BE2C (cell line): ENCODE measurements around the gene NYNRIN.

ENCODE experiments used
- DNase-seq: peaks from one replicate; pipeline ENCODE4 v3.0.0-alpha.2; 2020
- H3K27me3 ChIP-seq: fragments of 250-450 bp; sonication (Bioruptor Pico); 2 replicates; pipeline ENCODE4 v1.5.1; 2020; ENCODE audit warnings: mild to moderate bottlenecking
- H3K36me3 ChIP-seq: fragments of 250-450 bp; sonication (Bioruptor Pico); 2 replicates; pipeline ENCODE4 v1.5.1; 2020; ENCODE audit warnings: mild to moderate bottlenecking
- H3K4me1 ChIP-seq: fragments of 250-450 bp; sonication (Bioruptor Pico); 2 replicates; pipeline ENCODE4 v1.5.1; 2020
- H3K4me3 ChIP-seq: 2 replicates; pipeline ENCODE4 v1.5.1; 2011; ENCODE audit warnings: low read depth, low read length
- H3K9me3 ChIP-seq: fragments of 250-450 bp; sonication (Bioruptor Pico); 2 replicates; pipeline ENCODE4 v1.5.1; 2020
- TF ChIP-seq, protein P1 (sequence below): IDR thresholded peaks from 2 replicates; pipeline ENCODE4 v1.5.1; 2012; ENCODE audit warnings: mild to moderate bottlenecking, low read depth, low read length

Gene NYNRIN

DNA sequence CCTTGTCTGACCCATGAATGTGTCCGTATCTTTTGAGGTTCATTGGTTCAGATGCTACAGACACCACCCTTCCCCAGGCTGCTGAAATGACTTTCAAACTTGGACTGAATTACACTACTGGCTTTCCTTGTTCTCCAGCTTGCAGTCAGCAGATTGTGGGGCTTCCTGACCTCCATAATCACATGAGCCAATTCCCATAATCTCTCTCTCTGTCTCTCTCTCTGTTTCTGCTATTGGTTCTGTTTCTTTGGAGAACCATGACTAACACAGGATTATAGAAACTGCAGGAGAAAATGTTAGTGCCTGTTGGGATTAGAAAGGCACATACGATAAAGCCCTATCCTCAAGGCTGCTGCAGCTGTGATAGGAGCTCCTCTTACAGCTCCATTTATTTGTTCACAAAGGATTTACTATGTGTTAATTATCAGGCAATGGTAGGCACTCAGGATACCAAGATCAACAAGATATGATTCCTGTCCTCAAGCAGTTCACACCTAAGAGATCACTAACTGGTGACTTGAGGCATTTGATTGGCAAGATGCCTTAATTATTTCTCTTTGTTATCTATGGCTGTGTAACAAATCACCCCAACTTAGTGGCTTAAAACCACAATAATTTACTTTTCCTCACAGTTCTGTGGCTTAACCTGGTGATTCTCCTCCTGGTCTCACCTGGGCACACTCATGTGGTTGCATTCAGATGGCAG lies 10.2 kb upstream of the NYNRIN start:
- Histone ChIP-seq H3K36me3 (no peaks in the 10 kb centered on the region), H3K4me3 (no peak overlapping the region), H3K9me3 (no peaks in the 10 kb centered on the region), H3K4me1 (no peaks in the 10 kb centered on the region), H3K27me3 (no peaks in the 10 kb centered on the region; the same call in 1 of the 2 replicates)
- TF ChIP-seq, protein P1, sequence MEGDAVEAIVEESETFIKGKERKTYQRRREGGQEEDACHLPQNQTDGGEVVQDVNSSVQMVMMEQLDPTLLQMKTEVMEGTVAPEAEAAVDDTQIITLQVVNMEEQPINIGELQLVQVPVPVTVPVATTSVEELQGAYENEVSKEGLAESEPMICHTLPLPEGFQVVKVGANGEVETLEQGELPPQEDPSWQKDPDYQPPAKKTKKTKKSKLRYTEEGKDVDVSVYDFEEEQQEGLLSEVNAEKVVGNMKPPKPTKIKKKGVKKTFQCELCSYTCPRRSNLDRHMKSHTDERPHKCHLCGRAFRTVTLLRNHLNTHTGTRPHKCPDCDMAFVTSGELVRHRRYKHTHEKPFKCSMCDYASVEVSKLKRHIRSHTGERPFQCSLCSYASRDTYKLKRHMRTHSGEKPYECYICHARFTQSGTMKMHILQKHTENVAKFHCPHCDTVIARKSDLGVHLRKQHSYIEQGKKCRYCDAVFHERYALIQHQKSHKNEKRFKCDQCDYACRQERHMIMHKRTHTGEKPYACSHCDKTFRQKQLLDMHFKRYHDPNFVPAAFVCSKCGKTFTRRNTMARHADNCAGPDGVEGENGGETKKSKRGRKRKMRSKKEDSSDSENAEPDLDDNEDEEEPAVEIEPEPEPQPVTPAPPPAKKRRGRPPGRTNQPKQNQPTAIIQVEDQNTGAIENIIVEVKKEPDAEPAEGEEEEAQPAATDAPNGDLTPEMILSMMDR, result no peak
- no peak for DNase-seq

DNA sequence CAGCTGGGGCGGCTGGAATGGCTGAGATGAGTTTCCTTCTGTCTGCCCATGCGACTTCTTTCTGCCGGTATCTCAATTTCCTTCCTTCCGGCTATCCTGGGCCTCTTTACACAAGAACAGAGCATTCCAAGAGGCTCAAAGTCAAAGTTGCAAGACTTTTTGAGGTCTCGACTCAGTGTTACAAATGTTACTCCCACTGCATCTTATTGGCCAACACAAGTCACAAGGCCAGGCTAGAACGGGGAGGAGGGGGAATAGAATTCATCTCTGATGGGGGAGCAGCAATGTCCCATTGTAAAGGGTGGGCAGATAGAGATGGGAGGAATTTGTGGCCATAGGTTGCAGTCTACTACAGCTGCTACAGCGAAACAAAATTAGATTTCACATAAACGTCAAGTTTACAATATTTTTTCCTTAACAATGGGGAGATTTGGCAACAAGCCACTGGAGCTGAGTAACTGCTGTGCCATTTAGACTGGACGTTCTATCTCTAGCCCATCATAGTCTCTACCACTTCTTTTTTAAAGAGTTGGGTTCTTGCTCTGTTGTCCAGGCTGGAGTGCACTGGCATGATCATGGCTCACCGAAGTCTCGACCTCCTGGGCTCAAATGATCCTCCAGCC lies 9.5 kb upstream of the NYNRIN start:
- Histone ChIP-seq H3K36me3 (no peaks in the 10 kb centered on the region), H3K27me3 (no peaks in the 10 kb centered on the region; the same call in 1 of the 2 replicates), H3K9me3 (no peaks in the 10 kb centered on the region), H3K4me1 (no peaks in the 10 kb centered on the region), H3K4me3 (no peak overlapping the region)
- TF ChIP-seq, protein P1, result no peak
- DNase-seq, result no peak

DNA sequence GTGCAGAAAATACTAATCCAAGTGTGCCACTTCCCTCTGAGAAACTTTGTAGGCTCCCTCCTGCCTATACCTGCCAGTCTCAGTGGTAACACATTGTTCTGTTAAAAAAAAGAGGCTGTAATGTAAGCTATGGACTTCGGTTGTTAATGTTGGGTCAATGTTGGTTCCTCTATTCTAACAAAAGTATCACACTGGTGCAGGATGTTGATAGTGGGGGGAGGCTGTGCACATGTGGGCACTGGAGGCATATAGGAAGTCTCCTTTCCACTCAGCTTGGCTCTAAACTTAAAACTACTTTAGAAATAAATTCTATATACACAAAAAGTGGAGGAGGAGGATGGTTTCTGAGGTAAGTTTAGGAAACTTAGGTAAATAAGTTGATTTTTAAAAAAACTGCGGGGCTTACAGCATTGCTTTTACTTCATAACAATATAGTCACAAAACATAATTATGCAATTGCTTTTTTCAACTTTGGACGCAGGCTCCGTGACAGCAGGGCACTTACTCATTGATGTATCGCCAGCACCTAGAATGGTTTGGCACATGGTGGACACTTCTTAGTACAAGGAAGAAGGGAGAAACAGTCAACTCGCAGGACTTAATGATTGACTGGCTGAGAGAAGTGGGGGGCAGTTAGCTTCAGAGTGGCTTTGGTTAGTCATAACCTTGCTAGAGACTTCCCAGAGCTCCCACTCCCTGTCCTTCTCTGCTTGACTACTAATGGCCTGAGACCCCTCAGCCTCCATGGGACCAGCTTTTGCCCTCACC lies 7.9 kb upstream of the NYNRIN start:
- no peak for DNase-seq
- no peaks in the 10 kb centered on the region for H3K36me3 ChIP-seq
- H3K27me3 ChIP-seq, result no peaks in the 10 kb centered on the region; the same call in 1 of the 2 replicates
- H3K4me3 ChIP-seq, result no peak overlapping the region
- no peaks in the 10 kb centered on the region for H3K4me1 ChIP-seq
- TF ChIP-seq, protein P1, result no peak
- no peaks in the 10 kb centered on the region for H3K9me3 ChIP-seq

DNA sequence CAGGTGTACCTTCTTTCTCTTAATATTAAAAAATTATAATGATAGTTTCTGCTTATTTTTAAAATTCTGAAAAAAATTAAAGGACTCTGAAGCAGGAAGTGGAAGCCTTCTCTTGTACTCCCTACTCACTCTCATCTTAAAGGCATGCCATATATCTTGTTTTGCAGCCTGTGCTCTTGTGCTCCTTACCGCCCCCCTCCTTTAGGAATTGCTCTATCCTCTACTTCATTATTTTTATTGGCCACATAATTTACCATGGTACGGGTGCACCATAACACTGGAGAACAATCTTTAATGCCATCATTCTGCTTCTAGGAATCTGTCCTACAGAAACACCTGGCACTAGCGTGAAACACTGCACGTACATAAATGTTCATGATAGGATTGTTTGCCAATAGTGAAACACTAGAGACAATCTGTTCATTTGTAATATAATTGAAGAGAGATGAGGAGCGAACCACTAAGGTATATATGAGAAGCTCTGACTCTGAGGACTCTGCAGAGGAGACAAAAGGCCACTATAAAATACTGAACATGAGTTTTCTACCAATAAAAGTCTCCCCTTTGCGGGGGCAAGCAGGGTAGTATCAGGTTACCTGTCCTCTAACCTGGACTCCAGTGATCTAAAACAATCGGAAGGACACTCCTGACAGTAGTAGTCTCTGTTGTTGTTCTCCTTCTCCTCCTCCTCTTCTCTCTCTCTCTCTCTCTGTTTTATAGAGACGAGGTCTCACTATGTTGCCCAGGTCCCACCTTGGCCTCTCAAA lies 6.3 kb upstream of the NYNRIN start:
- Histone ChIP-seq H3K4me3 (peak overlapping the region; percentile 1; the same call in 1 of the 2 replicates), H3K9me3 (no peaks in the 10 kb centered on the region), H3K4me1 (no peaks in the 10 kb centered on the region), H3K36me3 (no peaks in the 10 kb centered on the region), H3K27me3 (no peaks in the 10 kb centered on the region; the same call in 1 of the 2 replicates)
- DNase-seq, result no peak
- TF ChIP-seq, protein P1, result 0 out of 2 replicates have a peak, but pooled peaks have one; percentile 6

DNA sequence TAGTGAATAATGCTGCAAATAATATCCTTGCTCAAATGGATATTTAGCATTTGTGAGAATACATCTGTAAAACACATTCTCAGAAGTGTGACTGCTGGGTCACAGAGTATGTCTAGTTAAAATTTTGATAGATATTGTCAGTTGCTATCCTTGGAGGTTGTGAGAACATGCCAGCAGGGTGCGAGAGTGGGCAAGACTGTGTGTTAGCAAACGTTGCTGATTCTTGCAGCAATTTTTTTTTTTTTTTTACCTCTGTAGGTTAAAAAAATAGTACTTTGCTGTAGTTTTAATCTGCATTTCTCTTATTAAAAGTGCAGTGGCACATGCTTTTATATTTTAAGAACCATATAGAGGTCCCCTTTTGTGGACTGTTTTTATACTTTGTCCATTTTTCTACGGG lies 4.5 kb upstream of the NYNRIN start:
- Histone ChIP-seq H3K4me1 (no peaks in the 10 kb centered on the region), H3K9me3 (no peaks in the 10 kb centered on the region), H3K4me3 (no peak overlapping the region), H3K27me3 (no peaks in the 10 kb centered on the region), H3K36me3 (no peaks in the 10 kb centered on the region)
- TF ChIP-seq, protein P1, result no peak; the same call in 1 of the 2 replicates
- DNase-seq, result no peak
